Renal cortex interstitium (tissue), 11 donors: Measurements from ENCODE around the gene AQR. TPM values are rescaled to one million over a fixed set of nuclear protein-coding genes. Genes with fewer than 3 reads are reported as not detected.
A peak's percentile ranks its signal among the peaks of the same experiment; 100 is the strongest.

ENCODE experiments used
- DNase-seq, 11 donors: peaks; one replicate each; pipeline ENCODE4 v3.0.0-alpha.2; 2013; ENCODE audit warnings: low read depth in 9 of 11, low spot score in 4 of 11; ENCODE audit errors: extremely low read depth in 1 of 11
- polyA plus RNA-seq, 3 donors: library from polyadenylated mRNA; unstranded; fragments of 120-200 nt; gene quantifications; one replicate each; pipeline ENCODE4 v1.2.1, GENCODE V29; 2013; ENCODE audit not compliant: insufficient read length in 3 of 3

Gene AQR
- polyA plus RNA-seq, 3 donors: 36.4 to 44.8 (median 41.8) TPM

GRCh38 chr15:34900748-34901147 lies 68.8 kb downstream of the AQR start:
- DNase-seq: no peak

GRCh38 chr15:34896183-34896582 lies 73.4 kb downstream of the AQR start:
- DNase-seq: no peak

- no peak for DNase-seq
These were observed 75.6 kb downstream of the AQR start for GRCh38 chr15:34893967-34894366.

GRCh38 chr15:34892963-34893591 lies 76.5 kb downstream of the AQR start:
- no peak for DNase-seq

- DNase-seq: no peak
These were observed 79.1 kb downstream of the AQR start for GRCh38 chr15:34890424-34890823.

- DNase-seq: no peak
These were observed 80.1 kb downstream of the AQR start for GRCh38 chr15:34889476-34889875.

- DNase-seq: no peak
These were observed 83.4 kb downstream of the AQR start for GRCh38 chr15:34886134-34886533.

GRCh38 chr15:34883633-34884032 lies 85.9 kb downstream of the AQR start:
- DNase-seq: no peak

- no peak for DNase-seq
These were observed 86.5 kb downstream of the AQR start for GRCh38 chr15:34883042-34883441.

- no peak for DNase-seq
These were observed 90.4 kb downstream of the AQR start for GRCh38 chr15:34879107-34879506.

- no peak for DNase-seq
These were observed 92.9 kb downstream of the AQR start for GRCh38 chr15:34876640-34877039.

- DNase-seq: no peak
These were observed 100.4 kb downstream of the AQR start for GRCh38 chr15:34869110-34869509.

GRCh38 chr15:34865531-34865930 lies 104.0 kb downstream of the AQR start:
- DNase-seq: no peak

GRCh38 chr15:34861214-34861613 lies 108.3 kb downstream of the AQR start:
- DNase-seq: no peak

GRCh38 chr15:34855893-34856292 lies 113.6 kb downstream of the AQR start:
- DNase-seq: no peak

- peak in 4 of 11 donors; percentile 8 to 24 (median 16) for DNase-seq
These were observed 114.1 kb downstream of the AQR start for GRCh38 chr15:34855413-34855812.

- DNase-seq: no peak
These were observed 115.3 kb downstream of the AQR start for GRCh38 chr15:34854232-34854631.

- peak in 1 of 11 donors; percentile 5 for DNase-seq
These were observed 116.4 kb downstream of the AQR start for GRCh38 chr15:34853001-34853758.

- no peak for DNase-seq
These were observed 117.8 kb downstream of the AQR start for GRCh38 chr15:34851751-34852150.

GRCh38 chr15:34851007-34851406 lies 118.5 kb downstream of the AQR start:
- no peak for DNase-seq

- no peak for DNase-seq
These were observed 119.4 kb downstream of the AQR start for GRCh38 chr15:34850121-34850520.
